Tibial nerve (tissue), 3 donors: Measurements from ENCODE around the gene CORO2A.

ENCODE experiments used
- CTCF ChIP-seq, 5 experiments: fragments of 200-600 bp in 3 of 5; fragments of 450-650 bp in 2 of 5; sonication (generic) in 3 of 5; IDR thresholded peaks; one replicate each; pipeline ENCODE4 v1.5.1; 2016 to 2019; ENCODE audit warnings: antibody characterized with exemption in 5 of 5, mild to moderate bottlenecking in 3 of 5, moderate library complexity in 2 of 5
- POLR2A ChIP-seq, 2 donors: fragments of 450-650 bp; IDR thresholded peaks; one replicate each; pipeline ENCODE4 v1.6.1; 2017; ENCODE audit warnings: antibody characterized with exemption in 2 of 2, mild to moderate bottlenecking in 2 of 2, moderate library complexity in 2 of 2

- TF ChIP-seq CTCF (IDR thresholded peaks at IDR 0.05) (no peak), POLR2A (IDR thresholded peaks at IDR 0.05) (no peak)
These were observed 46.1 kb downstream of the CORO2A start for GRCh38 chr9:98146101-98146991.
